ENCODE data around the gene ZNF496. TPM values are rescaled to one million over a fixed set of nuclear protein-coding genes. Genes with fewer than 3 reads are reported as not detected.

The ZNF496 gene
- total and polyA plus RNA-seq, 2 donors (not counting 1 experiment from before 2014, with no cell fraction given) = 10.0 to 20.0 TPM

DNA sequence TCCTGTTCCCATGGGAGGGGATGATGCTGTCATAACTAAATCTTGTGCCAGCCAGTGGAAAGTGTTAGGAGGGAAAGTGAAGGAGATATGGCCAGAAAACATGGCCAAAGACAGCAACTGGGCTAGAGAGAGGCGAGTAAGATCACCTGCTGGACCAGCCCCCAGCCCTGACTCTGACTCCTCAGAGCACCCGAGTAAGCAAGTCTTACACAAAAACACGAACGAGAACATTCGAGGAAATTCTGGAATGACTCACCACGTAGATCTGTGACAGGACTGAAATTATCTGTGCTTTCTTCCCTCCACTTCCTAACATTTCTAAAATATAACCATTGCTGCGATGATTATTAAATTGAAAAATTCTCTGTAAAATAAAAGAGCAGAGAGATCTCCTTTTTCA lies 9.2 kb downstream of the ZNF496 start:
- H4K20me1 ChIP-seq (ENCODE audit: control insufficient read depth, extremely low read depth, insufficient read depth, low read length) = no peaks in the 10 kb centered on the region
- TF ChIP-seq EZH2 (IDR thresholded peaks at IDR 0.05; ENCODE audit: low read length, missing control alignments) (no peak), CTCF (conservative IDR thresholded peaks at IDR 0.05 in 1 of 2, IDR thresholded peaks at IDR 0.05 in 1 of 2; ENCODE audit: low read depth in 1 of 2, low read length in 2 of 2) (no peak)
- no peak overlapping the region for H3K27ac ChIP-seq (ENCODE audit: insufficient read depth, low read length)
- no peaks in the 10 kb centered on the region for H3K4me1 ChIP-seq (ENCODE audit: control insufficient read depth, extremely low read depth, insufficient read depth, low read length)
- H3K9me3 ChIP-seq (ENCODE audit: control insufficient read depth, insufficient read depth, low read depth, low read length) = no peaks in the 10 kb centered on the region
- peaks cover 1% of the 10 kb centered on the region for H3K36me3 ChIP-seq (ENCODE audit: control insufficient read depth, insufficient read depth, low read length)
- H3K4me3 ChIP-seq (replicated peaks in 1 of 4; ENCODE audit: control extremely low read depth in 1 of 4, insufficient read depth in 1 of 4, low read depth in 3 of 4, low read length in 4 of 4) = no peak overlapping the region
- no peak for DNase-seq (ENCODE audit: low read depth in 2 of 2)
- no peaks in the 10 kb centered on the region for H3K79me2 ChIP-seq (ENCODE audit: control insufficient read depth, insufficient read depth, low read length)
- H3K4me2 ChIP-seq (ENCODE audit: extremely low read depth, insufficient read depth, low read length) = no peak overlapping the region
- no peaks in the 10 kb centered on the region for H3K27me3 ChIP-seq (ENCODE audit: control insufficient read depth, insufficient read depth, low read length)
- no peak overlapping the region for H3K9ac ChIP-seq (ENCODE audit: insufficient read depth, low read length)
- H2AFZ ChIP-seq (ENCODE audit: low read length) = no peak overlapping the region

- Histone ChIP-seq H3K27ac (ENCODE audit: insufficient read depth, low read length) (no peak overlapping the region), H2AFZ (ENCODE audit: low read length) (no peak overlapping the region), H4K20me1 (ENCODE audit: control insufficient read depth, extremely low read depth, insufficient read depth, low read length) (no peaks in the 10 kb centered on the region), H3K4me3 (replicated peaks in 1 of 4; ENCODE audit: control extremely low read depth in 1 of 4, insufficient read depth in 1 of 4, low read depth in 3 of 4, low read length in 4 of 4) (no peak overlapping the region), H3K79me2 (ENCODE audit: control insufficient read depth, insufficient read depth, low read length) (no peaks in the 10 kb centered on the region), H3K4me1 (ENCODE audit: control insufficient read depth, extremely low read depth, insufficient read depth, low read length) (peaks cover 3% of the 10 kb centered on the region), H3K36me3 (ENCODE audit: control insufficient read depth, insufficient read depth, low read length) (peaks cover 6% of the 10 kb centered on the region), H3K9me3 (ENCODE audit: control insufficient read depth, insufficient read depth, low read depth, low read length) (no peaks in the 10 kb centered on the region), H3K9ac (ENCODE audit: insufficient read depth, low read length) (no peak overlapping the region), H3K4me2 (ENCODE audit: extremely low read depth, insufficient read depth, low read length) (no peak overlapping the region), H3K27me3 (ENCODE audit: control insufficient read depth, insufficient read depth, low read length) (no peaks in the 10 kb centered on the region)
- DNase-seq (ENCODE audit: low read depth in 2 of 2) = no peak
- TF ChIP-seq CTCF (conservative IDR thresholded peaks at IDR 0.05 in 1 of 2, IDR thresholded peaks at IDR 0.05 in 1 of 2; ENCODE audit: low read depth in 1 of 2, low read length in 2 of 2) (no peak), EZH2 (IDR thresholded peaks at IDR 0.05; ENCODE audit: low read length, missing control alignments) (no peak)
These were observed 14.0 kb downstream of the ZNF496 start for GRCh38 chr1:247317702-247318101.

GRCh38 chr1:247316590-247317197 lies 15.0 kb downstream of the ZNF496 start:
- H3K4me1 ChIP-seq (ENCODE audit: control insufficient read depth, extremely low read depth, insufficient read depth, low read length) = peaks cover 3% of the 10 kb centered on the region
- H3K36me3 ChIP-seq (ENCODE audit: control insufficient read depth, insufficient read depth, low read length) = peaks cover 6% of the 10 kb centered on the region
- no peaks in the 10 kb centered on the region for H3K27me3 ChIP-seq (ENCODE audit: control insufficient read depth, insufficient read depth, low read length)
- H3K4me2 ChIP-seq (ENCODE audit: extremely low read depth, insufficient read depth, low read length) = no peak overlapping the region
- no peaks in the 10 kb centered on the region for H3K79me2 ChIP-seq (ENCODE audit: control insufficient read depth, insufficient read depth, low read length)
- H3K9me3 ChIP-seq (ENCODE audit: control insufficient read depth, insufficient read depth, low read depth, low read length) = no peaks in the 10 kb centered on the region
- no peak for DNase-seq (ENCODE audit: low read depth in 2 of 2)
- H3K9ac ChIP-seq (ENCODE audit: insufficient read depth, low read length) = no peak overlapping the region
- no peak overlapping the region for H2AFZ ChIP-seq (ENCODE audit: low read length)
- no peak overlapping the region for H3K4me3 ChIP-seq (replicated peaks in 1 of 4; ENCODE audit: control extremely low read depth in 1 of 4, insufficient read depth in 1 of 4, low read depth in 3 of 4, low read length in 4 of 4)
- no peak overlapping the region for H3K27ac ChIP-seq (ENCODE audit: insufficient read depth, low read length)
- TF ChIP-seq CTCF (conservative IDR thresholded peaks at IDR 0.05 in 1 of 2, IDR thresholded peaks at IDR 0.05 in 1 of 2; ENCODE audit: low read depth in 1 of 2, low read length in 2 of 2) (no peak), EZH2 (IDR thresholded peaks at IDR 0.05; ENCODE audit: low read length, missing control alignments) (no peak)
- no peaks in the 10 kb centered on the region for H4K20me1 ChIP-seq (ENCODE audit: control insufficient read depth, extremely low read depth, insufficient read depth, low read length)

Data from fibroblast of lung (primary cell).